ENCODE measurements around the gene DLGAP1. TPM values are rescaled to one million over a fixed set of nuclear protein-coding genes. Genes with fewer than 3 reads are reported as not detected.

The DLGAP1 gene
- total RNA-seq, 1 donor from 2014 or later = 3.2 TPM

GRCh38 chr18:3792711-3793110, 662.4 kb downstream of the DLGAP1 start:
- Histone ChIP-seq H3K27me3 (no peaks in the 10 kb centered on the region), H3K36me3 (no peaks in the 10 kb centered on the region), H3K9me3 (no peaks in the 10 kb centered on the region), H3K27ac (no peak overlapping the region), H3K4me3 (no peak overlapping the region), H3K4me1 (no peaks in the 10 kb centered on the region)
- no peak for DNase-seq (ENCODE audit: extremely low spot score in 2 of 2)
- TF ChIP-seq CTCF (IDR thresholded peaks at IDR 0.05) (no peak), POLR2AphosphoS5 (IDR thresholded peaks at IDR 0.05; ENCODE audit: insufficient read depth in 1 of 2, low read depth in 1 of 2) (no peak), POLR2A (IDR thresholded peaks at IDR 0.05) (no peak)
- intact Hi-C loops (cut with DNase I) = no loop called here

GRCh38 chr18:3791238-3791637, 663.9 kb downstream of the DLGAP1 start:
- no peaks in the 10 kb centered on the region for H3K4me1 ChIP-seq
- intact Hi-C loops (cut with DNase I) = no loop called here

GRCh38 chr18:3790703-3791102, 664.4 kb downstream of the DLGAP1 start:
- no peaks in the 10 kb centered on the region for H3K36me3 ChIP-seq
- H3K4me3 ChIP-seq = no peak overlapping the region
- DNase-seq (ENCODE audit: extremely low spot score in 2 of 2) = no peak
- intact Hi-C loops (cut with DNase I) = no loop called here
- H3K27ac ChIP-seq = no peak overlapping the region
- H3K4me1 ChIP-seq = no peaks in the 10 kb centered on the region
- H3K27me3 ChIP-seq = no peaks in the 10 kb centered on the region
- no peaks in the 10 kb centered on the region for H3K9me3 ChIP-seq
- TF ChIP-seq POLR2A (IDR thresholded peaks at IDR 0.05) = no peak
- TF ChIP-seq CTCF (IDR thresholded peaks at IDR 0.05) = no peak
- TF ChIP-seq POLR2AphosphoS5 (IDR thresholded peaks at IDR 0.05; ENCODE audit: insufficient read depth in 1 of 2, low read depth in 1 of 2) = no peak

More at GRCh38 chr18:3791238-3791637, 663.9 kb downstream of the DLGAP1 start:
- Histone ChIP-seq H3K27me3 (no peaks in the 10 kb centered on the region), H3K27ac (no peak overlapping the region), H3K9me3 (no peaks in the 10 kb centered on the region), H3K36me3 (no peaks in the 10 kb centered on the region), H3K4me3 (no peak overlapping the region)
- TF ChIP-seq POLR2A (IDR thresholded peaks at IDR 0.05) (no peak), POLR2AphosphoS5 (IDR thresholded peaks at IDR 0.05; ENCODE audit: insufficient read depth in 1 of 2, low read depth in 1 of 2) (no peak), CTCF (IDR thresholded peaks at IDR 0.05) (no peak)
- no peak for DNase-seq (ENCODE audit: extremely low spot score in 2 of 2)

GRCh38 chr18:3789525-3789924, 665.6 kb downstream of the DLGAP1 start:
- DNase-seq (ENCODE audit: extremely low spot score in 2 of 2) = no peak
- TF ChIP-seq POLR2AphosphoS5 (IDR thresholded peaks at IDR 0.05; ENCODE audit: insufficient read depth in 1 of 2, low read depth in 1 of 2) (no peak), POLR2A (IDR thresholded peaks at IDR 0.05) (no peak), CTCF (IDR thresholded peaks at IDR 0.05) (no peak)
- Histone ChIP-seq H3K4me1 (no peaks in the 10 kb centered on the region), H3K27me3 (no peaks in the 10 kb centered on the region), H3K9me3 (no peaks in the 10 kb centered on the region), H3K36me3 (no peaks in the 10 kb centered on the region), H3K4me3 (no peak overlapping the region), H3K27ac (no peak overlapping the region)
- intact Hi-C loops (cut with DNase I) = no loop called here

- H3K36me3 ChIP-seq = no peaks in the 10 kb centered on the region
- no peak for DNase-seq (ENCODE audit: extremely low spot score in 2 of 2)
- no peaks in the 10 kb centered on the region for H3K9me3 ChIP-seq
- TF ChIP-seq CTCF (IDR thresholded peaks at IDR 0.05) (no peak), POLR2AphosphoS5 (IDR thresholded peaks at IDR 0.05; ENCODE audit: insufficient read depth in 1 of 2, low read depth in 1 of 2) (no peak), POLR2A (IDR thresholded peaks at IDR 0.05) (no peak)
- no peaks in the 10 kb centered on the region for H3K27me3 ChIP-seq
- H3K4me1 ChIP-seq = no peaks in the 10 kb centered on the region
- H3K4me3 ChIP-seq = no peak overlapping the region
- intact Hi-C loops (cut with DNase I) = no loop called here
- H3K27ac ChIP-seq = no peak overlapping the region
Observed at GRCh38 chr18:3784949-3785348, 670.2 kb downstream of the DLGAP1 start.
